ENCODE measurements around the gene ZNF593. TPM values are rescaled to one million over a fixed set of nuclear protein-coding genes. Genes with fewer than 3 reads are reported as not detected.

The ZNF593 gene
- total and polyA plus RNA-seq, 2 donors (not counting 1 experiment from before 2014, with no cell fraction given): 10.7 to 60.0 TPM

DNA sequence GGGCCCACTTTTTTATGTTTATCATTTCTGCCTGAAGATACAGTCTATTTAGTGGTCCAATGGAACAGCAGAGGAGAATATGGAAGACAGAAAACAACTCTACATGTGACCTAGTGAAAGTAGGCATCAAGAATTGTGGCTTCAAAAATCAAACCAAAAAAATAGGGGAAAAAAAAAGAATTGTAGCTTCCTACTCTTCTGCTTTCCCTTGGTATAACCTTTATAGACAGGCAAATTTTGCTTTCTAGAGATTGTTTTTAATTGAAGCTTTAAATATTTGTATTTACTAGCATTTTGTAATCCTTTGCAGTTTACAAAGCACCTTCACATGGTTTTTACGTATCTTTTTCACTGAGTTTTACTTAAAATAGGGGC is 43.8 kb upstream of the ZNF593 start:
- ChIA-PET CTCF (interaction anchor here (1.1 to 2.4 kb wide), 3 partner anchors 11 to 21 kb away, joined by 3 to 17 read pairs (median 4); no protein-coding TSS in a partner anchor), POLR2A (no interaction called here)
- H3K4me1 Mint-ChIP-seq: peaks cover 21% of the 10 kb centered on the region
- peaks cover 4% of the 10 kb centered on the region for H3K27me3 Mint-ChIP-seq
- intact Hi-C loops (cut with micrococcal nuclease): no loop called here
- H3K9me3 Mint-ChIP-seq (ENCODE audit: insufficient read depth): no peaks in the 10 kb centered on the region
- no peak overlapping the region for H3K4me3 Mint-ChIP-seq
- WGBS (ENCODE audit: insufficient coverage): no CpG with 5 or more reads among the region's 1 CpG
- Histone ChIP-seq H3K9ac (ENCODE audit: low read length) (no peak overlapping the region), H3K79me2 (ENCODE audit: control insufficient read depth, insufficient read depth, low read length) (no peaks in the 10 kb centered on the region), H2AFZ (ENCODE audit: insufficient read depth, low read depth, low read length, poor library complexity, severe bottlenecking) (peak overlapping the region; percentile 8), H3K9me3 (ENCODE audit: control extremely low read depth in 1 of 3, control insufficient read depth in 2 of 3, insufficient read depth in 1 of 3, low read length in 2 of 3) (no peaks in the 10 kb centered on the region), H3K27me3 (replicated peaks in 1 of 4; ENCODE audit: control extremely low read depth in 1 of 4, control insufficient read depth in 3 of 4, insufficient read depth in 4 of 4, low read length in 3 of 4) (peaks cover 0 to 11% (median 2%) of the 10 kb centered on the region in 4 experiments), H3K4me2 (replicated peaks; ENCODE audit: low read depth, low read length, poor library complexity, severe bottlenecking) (peak overlapping the region; percentile 29), H3K27ac (ENCODE audit: low read length in 2 of 2) (peak overlapping the region in 1 of 2 donors; percentile 34), H4K20me1 (ENCODE audit: control insufficient read depth, insufficient read depth, low read length, poor library complexity, severe bottlenecking) (no peaks in the 10 kb centered on the region), H3K4me1 (ENCODE audit: control insufficient read depth in 2 of 2, insufficient read depth in 2 of 2, low read length in 2 of 2) (peaks cover 18 to 21% of the 10 kb centered on the region in 2 donors), H3K36me3 (replicated peaks in 1 of 2; ENCODE audit: control extremely low read depth in 1 of 2, control insufficient read depth in 1 of 2, extremely low read depth in 1 of 2, insufficient read depth in 2 of 2, low read length in 1 of 2) (peaks cover 0 to 14% of the 10 kb centered on the region in 2 experiments), H3K4me3 (ENCODE audit: control extremely low read depth in 1 of 5, extremely low read depth in 1 of 5, insufficient read depth in 1 of 5, low read depth in 2 of 5, low read length in 4 of 5) (no peak overlapping the region)
- peak overlapping the region; percentile 13 for H3K27ac Mint-ChIP-seq
- TF ChIP-seq EZH2 (IDR thresholded peaks at IDR 0.05; ENCODE audit: borderline replicate concordance, insufficient read depth, low read depth, low read length, poor library complexity, severe bottlenecking): no peak
- TF ChIP-seq, protein P1, sequence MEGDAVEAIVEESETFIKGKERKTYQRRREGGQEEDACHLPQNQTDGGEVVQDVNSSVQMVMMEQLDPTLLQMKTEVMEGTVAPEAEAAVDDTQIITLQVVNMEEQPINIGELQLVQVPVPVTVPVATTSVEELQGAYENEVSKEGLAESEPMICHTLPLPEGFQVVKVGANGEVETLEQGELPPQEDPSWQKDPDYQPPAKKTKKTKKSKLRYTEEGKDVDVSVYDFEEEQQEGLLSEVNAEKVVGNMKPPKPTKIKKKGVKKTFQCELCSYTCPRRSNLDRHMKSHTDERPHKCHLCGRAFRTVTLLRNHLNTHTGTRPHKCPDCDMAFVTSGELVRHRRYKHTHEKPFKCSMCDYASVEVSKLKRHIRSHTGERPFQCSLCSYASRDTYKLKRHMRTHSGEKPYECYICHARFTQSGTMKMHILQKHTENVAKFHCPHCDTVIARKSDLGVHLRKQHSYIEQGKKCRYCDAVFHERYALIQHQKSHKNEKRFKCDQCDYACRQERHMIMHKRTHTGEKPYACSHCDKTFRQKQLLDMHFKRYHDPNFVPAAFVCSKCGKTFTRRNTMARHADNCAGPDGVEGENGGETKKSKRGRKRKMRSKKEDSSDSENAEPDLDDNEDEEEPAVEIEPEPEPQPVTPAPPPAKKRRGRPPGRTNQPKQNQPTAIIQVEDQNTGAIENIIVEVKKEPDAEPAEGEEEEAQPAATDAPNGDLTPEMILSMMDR (IDR thresholded peaks at IDR 0.05): no peak
- no peak for ATAC-seq (ENCODE audit: low read depth)
- no peak for DNase-seq

- Histone ChIP-seq H3K9ac (ENCODE audit: low read length) (no peak overlapping the region), H4K20me1 (ENCODE audit: control insufficient read depth, insufficient read depth, low read length, poor library complexity, severe bottlenecking) (no peaks in the 10 kb centered on the region), H3K27me3 (replicated peaks in 1 of 4; ENCODE audit: control extremely low read depth in 1 of 4, control insufficient read depth in 3 of 4, insufficient read depth in 4 of 4, low read length in 3 of 4) (peaks cover 0 to 11% (median 3%) of the 10 kb centered on the region in 4 experiments), H2AFZ (ENCODE audit: insufficient read depth, low read depth, low read length, poor library complexity, severe bottlenecking) (peak overlapping the region; percentile 8), H3K9me3 (ENCODE audit: control extremely low read depth in 1 of 3, control insufficient read depth in 2 of 3, insufficient read depth in 1 of 3, low read length in 2 of 3) (no peaks in the 10 kb centered on the region), H3K4me1 (ENCODE audit: control insufficient read depth in 2 of 2, insufficient read depth in 2 of 2, low read length in 2 of 2) (peaks cover 18 to 21% of the 10 kb centered on the region in 2 donors), H3K4me2 (replicated peaks; ENCODE audit: low read depth, low read length, poor library complexity, severe bottlenecking) (peak overlapping the region; percentile 29), H3K4me3 (ENCODE audit: control extremely low read depth in 1 of 5, extremely low read depth in 1 of 5, insufficient read depth in 1 of 5, low read depth in 2 of 5, low read length in 4 of 5) (no peak overlapping the region), H3K27ac (ENCODE audit: low read length in 2 of 2) (peak overlapping the region in 1 of 2 donors; percentile 34), H3K36me3 (replicated peaks in 1 of 2; ENCODE audit: control extremely low read depth in 1 of 2, control insufficient read depth in 1 of 2, extremely low read depth in 1 of 2, insufficient read depth in 2 of 2, low read length in 1 of 2) (peaks cover 0 to 14% of the 10 kb centered on the region in 2 experiments), H3K79me2 (ENCODE audit: control insufficient read depth, insufficient read depth, low read length) (no peaks in the 10 kb centered on the region)
- no peaks in the 10 kb centered on the region for H3K9me3 Mint-ChIP-seq (ENCODE audit: insufficient read depth)
- ChIA-PET POLR2A (interaction anchor here (1.1 kb wide), 1 partner anchor 13 kb away, joined by 3 read pairs; no protein-coding TSS in a partner anchor), CTCF (interaction anchor here (1.0 to 2.4 kb wide), 5 partner anchors 10 to 24 kb away, joined by 3 to 17 read pairs (median 4); no protein-coding TSS in a partner anchor)
- peak overlapping the region; percentile 13 for H3K27ac Mint-ChIP-seq
- intact Hi-C loops (cut with micrococcal nuclease): no loop called here
- H3K27me3 Mint-ChIP-seq: peaks cover 7% of the 10 kb centered on the region
- H3K4me1 Mint-ChIP-seq: peaks cover 21% of the 10 kb centered on the region
- H3K4me3 Mint-ChIP-seq: peak overlapping the region; percentile 44
- peak; percentile 50 for DNase-seq
- ATAC-seq (ENCODE audit: low read depth): peak; percentile 84
- 75% methylated on average over 3 of the region's 9 CpGs for WGBS (ENCODE audit: insufficient coverage)
- TF ChIP-seq EZH2 (IDR thresholded peaks at IDR 0.05; ENCODE audit: borderline replicate concordance, insufficient read depth, low read depth, low read length, poor library complexity, severe bottlenecking): no peak
- TF ChIP-seq, protein P1 (IDR thresholded peaks at IDR 0.05): no peak
Observed at GRCh38 chr1:26126321-26127084, 43.2 kb upstream of the ZNF593 start.
